A549 treated with CORT108297 at 1 μM for 4 hours (cell line): ENCODE results near the gene PPIC. TPM values are rescaled to one million over a fixed set of nuclear protein-coding genes. Genes with fewer than 3 reads are reported as not detected.

ENCODE experiments used
- total RNA-seq: library from RNA; stranded (reverse); fragments of 200-300 nt; extraction: Qiagen RNA extraction; gene quantifications from 5 replicates; pipeline ENCODE4 v1.2.3, GENCODE V29; 2022

PPIC gene
- 16.0 to 17.2 TPM (median 17.1 TPM) in 5 replicates for total RNA-seq

GRCh38 chr5:123036391-123037103, at the start of gene PPIC:
Gene PPIC (minus strand): TSS chr5:123036725. CDS start chr5:123036625, 100 bp downstream.

Other genes starting within 250 kb of the PPIC start
- 21.4 to 23.9 TPM (median 21.9 TPM) in 5 replicates for gene SNX24, start 191.1 kb downstream of the PPIC start, total RNA-seq
- gene PRDM6, start 52.5 kb upstream of the PPIC start, total RNA-seq: 0.07 to 0.14 TPM (median 0.12 TPM) in 5 replicates